Parathyroid adenoma (tissue), 2 donors: ENCODE measurements around the gene DPYSL5.

ENCODE experiments used
- H2AFZ ChIP-seq: fragments of 300-600 bp; sonication (generic); one replicate; pipeline ENCODE4 v1.7.0; 2017; ENCODE audit warnings: antibody characterized with exemption, mild to moderate bottlenecking
- H3K27ac ChIP-seq: fragments of 300-600 bp; sonication (generic); one replicate; pipeline ENCODE4 v1.7.0; 2017
- H3K27me3 ChIP-seq: fragments of 300-600 bp; sonication (generic); one replicate; pipeline ENCODE4 v1.7.0; 2017; ENCODE audit warnings: low read length; ENCODE audit not compliant: control insufficient read depth, insufficient read depth
- H3K36me3 ChIP-seq: fragments of 300-600 bp; sonication (generic); one replicate; pipeline ENCODE4 v1.7.0; 2017; ENCODE audit warnings: low read length; ENCODE audit not compliant: control insufficient read depth, insufficient read depth
- H3K4me1 ChIP-seq: fragments of 300-600 bp; sonication (generic); one replicate; pipeline ENCODE4 v1.7.0; 2017; ENCODE audit warnings: control low read depth
- H3K4me2 ChIP-seq: fragments of 300-600 bp; sonication (generic); one replicate; pipeline ENCODE4 v1.7.0; 2017; ENCODE audit warnings: low read length
- H3K4me3 ChIP-seq: fragments of 300-600 bp; sonication (generic); one replicate; pipeline ENCODE4 v1.7.0; 2017; ENCODE audit warnings: low read depth, low read length
- H3K79me2 ChIP-seq: fragments of 300-600 bp; sonication (generic); one replicate; pipeline ENCODE4 v1.7.0; 2017; ENCODE audit warnings: control low read depth
- H3K9ac ChIP-seq: fragments of 300-600 bp; sonication (generic); one replicate; pipeline ENCODE4 v1.7.0; 2017; ENCODE audit warnings: mild to moderate bottlenecking
- H3K9me3 ChIP-seq: fragments of 300-600 bp; sonication (generic); one replicate; pipeline ENCODE4 v1.7.0; 2017; ENCODE audit warnings: low read length; ENCODE audit not compliant: control insufficient read depth
- CTCF ChIP-seq: fragments of 300-600 bp; sonication (generic); IDR thresholded peaks from one replicate; pipeline ENCODE4 v1.7.0; 2017; ENCODE audit warnings: antibody characterized with exemption, mild to moderate bottlenecking
- donor health status: primary hyperparathyroidism.

Gene DPYSL5

GRCh38 chr2:26915316-26915715, 67.4 kb downstream of the DPYSL5 start:
- Histone ChIP-seq H3K27ac (no peak overlapping the region), H2AFZ (no peak overlapping the region), H3K79me2 (no peaks in the 10 kb centered on the region), H3K4me1 (peaks cover 4% of the 10 kb centered on the region), H3K36me3 (no peaks in the 10 kb centered on the region), H3K9me3 (no peaks in the 10 kb centered on the region), H3K27me3 (no peaks in the 10 kb centered on the region), H3K4me2 (no peak overlapping the region), H3K4me3 (no peak overlapping the region), H3K9ac (no peak overlapping the region)
- no peak for TF ChIP-seq CTCF

GRCh38 chr2:26916128-26916692, 68.3 kb downstream of the DPYSL5 start:
- Histone ChIP-seq H3K27ac (no peak overlapping the region), H3K4me1 (peaks cover 4% of the 10 kb centered on the region), H3K36me3 (no peaks in the 10 kb centered on the region), H3K27me3 (no peaks in the 10 kb centered on the region), H3K9ac (no peak overlapping the region), H3K79me2 (no peaks in the 10 kb centered on the region), H2AFZ (no peak overlapping the region), H3K4me3 (no peak overlapping the region), H3K9me3 (no peaks in the 10 kb centered on the region), H3K4me2 (no peak overlapping the region)
- TF ChIP-seq CTCF = no peak

- Histone ChIP-seq H3K4me3 (no peak overlapping the region), H3K36me3 (no peaks in the 10 kb centered on the region), H3K4me1 (no peaks in the 10 kb centered on the region), H3K9ac (no peak overlapping the region), H3K9me3 (no peaks in the 10 kb centered on the region), H3K4me2 (no peak overlapping the region), H3K27ac (no peak overlapping the region), H3K27me3 (no peaks in the 10 kb centered on the region), H3K79me2 (no peaks in the 10 kb centered on the region), H2AFZ (no peak overlapping the region)
- TF ChIP-seq CTCF = no peak
Observed at GRCh38 chr2:26917135-26917836, 69.4 kb downstream of the DPYSL5 start.

GRCh38 chr2:26921323-26921722, 73.4 kb downstream of the DPYSL5 start:
- TF ChIP-seq CTCF = no peak
- Histone ChIP-seq H3K4me3 (no peak overlapping the region), H3K27me3 (no peaks in the 10 kb centered on the region), H3K9ac (no peak overlapping the region), H3K4me2 (no peak overlapping the region), H3K27ac (no peak overlapping the region), H2AFZ (no peak overlapping the region), H3K9me3 (no peaks in the 10 kb centered on the region), H3K4me1 (no peaks in the 10 kb centered on the region), H3K36me3 (no peaks in the 10 kb centered on the region), H3K79me2 (no peaks in the 10 kb centered on the region)
